SJCRH30 (cell line): ENCODE results near the gene CIZ1. TPM values are rescaled to one million over a fixed set of nuclear protein-coding genes. Genes with fewer than 3 reads are reported as not detected.
"Not testable (repeated sequence)": the region's sequence is repeated elsewhere in the genome, so short reads cannot be mapped to it uniquely, and the experiment has no call there.

ENCODE experiments used
- DNase-seq, 2 experiments: peaks; one replicate each; pipeline ENCODE4 v3.0.0-alpha.2; 2015 to 2020
- H3K27ac ChIP-seq: fragments of 250-450 bp; sonication (Bioruptor Pico); 2 replicates; pipeline ENCODE4 v1.5.1; 2020; ENCODE audit warnings: mild to moderate bottlenecking, moderate library complexity
- H3K27me3 ChIP-seq: fragments of 250-450 bp; sonication (Bioruptor Pico); 2 replicates; pipeline ENCODE4 v1.5.1; 2020; ENCODE audit warnings: mild to moderate bottlenecking, moderate library complexity
- H3K36me3 ChIP-seq: fragments of 250-450 bp; sonication (Bioruptor Pico); 2 replicates; pipeline ENCODE4 v1.5.1; 2020; ENCODE audit warnings: mild to moderate bottlenecking, moderate library complexity
- H3K4me1 ChIP-seq: fragments of 250-450 bp; sonication (Bioruptor Pico); 2 replicates; pipeline ENCODE4 v1.5.1; 2020; ENCODE audit warnings: mild to moderate bottlenecking, moderate library complexity
- H3K4me3 ChIP-seq: fragments of 250-450 bp; sonication (Bioruptor Pico); 2 replicates; pipeline ENCODE4 v1.5.1; 2020; ENCODE audit warnings: mild to moderate bottlenecking, moderate library complexity
- H3K9me3 ChIP-seq: fragments of 250-450 bp; sonication (Bioruptor Pico); replicated peaks from 2 replicates; pipeline ENCODE4 v1.5.1; 2020; ENCODE audit warnings: mild to moderate bottlenecking, moderate library complexity
- total RNA-seq: library from RNA; depleted of rRNA; stranded (reverse); fragments of >200 nt; shearing (Covaris generic); gene quantifications from 2 replicates; pipeline ENCODE4 v1.2.3, GENCODE V29; 2014; rRNA removed

The CIZ1 gene
- total RNA-seq, result 72.6 and 85.2 TPM in 2 replicates

GRCh38 chr9:128191406-128192046 is at the start of gene CIZ1:
TSS of gene CIZ1 (minus strand) at chr9:128191572. CDS start at chr9:128190857, 715 bp downstream.
- Histone ChIP-seq H3K27ac (peak within 1 kb of the TSS; percentile 52), H3K36me3 (peaks cover 25% of the 10 kb centered on the region), H3K27me3 (no peaks in the 10 kb centered on the region), H3K4me3 (peak within 1 kb of the TSS; percentile 76), H3K4me1 (peaks cover 4% of the 10 kb centered on the region; the same call in 1 of the 2 replicates), H3K9me3 (no peaks in the 10 kb centered on the region)
- peak; percentile 83 to 86 for DNase-seq

- H3K36me3 ChIP-seq, result no peaks in the 10 kb centered on the region
- no peaks in the 10 kb centered on the region for H3K9me3 ChIP-seq
- no peak overlapping the region for H3K4me3 ChIP-seq
- 0 out of 2 replicates have a peak, but pooled peaks cover 4% of the 10 kb centered on the region for H3K4me1 ChIP-seq
- no peak overlapping the region for H3K27ac ChIP-seq
- H3K27me3 ChIP-seq, result peaks cover 14% of the 10 kb centered on the region
- DNase-seq, result no peak
Measured at GRCh38 chr9:128233817-128234406, 42.5 kb upstream of the CIZ1 start.

- Histone ChIP-seq H3K27ac (no peak overlapping the region), H3K4me1 (0 out of 2 replicates have a peak, but pooled peaks cover 4% of the 10 kb centered on the region), H3K9me3 (no peaks in the 10 kb centered on the region), H3K27me3 (peaks cover 14% of the 10 kb centered on the region), H3K4me3 (no peak overlapping the region), H3K36me3 (no peaks in the 10 kb centered on the region)
- no peak for DNase-seq
Measured at GRCh38 chr9:128232528-128233428, 41.4 kb upstream of the CIZ1 start.

- DNase-seq, result peak in 1 of 2 experiments; percentile 45
- Histone ChIP-seq H3K27me3 (peaks cover 14% of the 10 kb centered on the region), H3K36me3 (no peaks in the 10 kb centered on the region), H3K9me3 (no peaks in the 10 kb centered on the region), H3K4me1 (0 out of 2 replicates have a peak, but pooled peaks cover 4% of the 10 kb centered on the region), H3K4me3 (no peak overlapping the region), H3K27ac (no peak overlapping the region)
Measured at GRCh38 chr9:128231638-128232527, 40.5 kb upstream of the CIZ1 start.

- H3K27me3 ChIP-seq, result peaks cover 20% of the 10 kb centered on the region
- not testable (repeated sequence) for H3K27ac ChIP-seq, H3K36me3 ChIP-seq, DNase-seq, H3K9me3 ChIP-seq, H3K4me1 ChIP-seq, H3K4me3 ChIP-seq
Measured at GRCh38 chr9:128230897-128231296, 39.5 kb upstream of the CIZ1 start.

GRCh38 chr9:128226412-128226801 is 35.0 kb upstream of the CIZ1 start:
- Histone ChIP-seq H3K4me1 (no peaks in the 10 kb centered on the region), H3K27ac (no peak overlapping the region), H3K36me3 (no peaks in the 10 kb centered on the region), H3K9me3 (no peaks in the 10 kb centered on the region), H3K27me3 (peaks cover 10% of the 10 kb centered on the region), H3K4me3 (no peak overlapping the region)
- DNase-seq, result no peak

GRCh38 chr9:128225770-128226411 is 34.5 kb upstream of the CIZ1 start:
- no peaks in the 10 kb centered on the region for H3K4me1 ChIP-seq
- H3K4me3 ChIP-seq, result no peak overlapping the region
- DNase-seq, result no peak

GRCh38 chr9:128224877-128225276 is 33.5 kb upstream of the CIZ1 start:
- H3K4me3 ChIP-seq, result no peak overlapping the region
- no peaks in the 10 kb centered on the region for H3K36me3 ChIP-seq
- peaks cover 7% of the 10 kb centered on the region; the same call in 1 of the 2 replicates for H3K27me3 ChIP-seq
- H3K4me1 ChIP-seq, result no peaks in the 10 kb centered on the region
- no peak overlapping the region for H3K27ac ChIP-seq
- no peaks in the 10 kb centered on the region for H3K9me3 ChIP-seq
- DNase-seq, result no peak

More at GRCh38 chr9:128225770-128226411, 34.5 kb upstream of the CIZ1 start:
- no peak overlapping the region for H3K27ac ChIP-seq
- no peaks in the 10 kb centered on the region for H3K36me3 ChIP-seq
- peaks cover 10% of the 10 kb centered on the region for H3K27me3 ChIP-seq
- H3K9me3 ChIP-seq, result no peaks in the 10 kb centered on the region

- H3K36me3 ChIP-seq, result no peaks in the 10 kb centered on the region
- DNase-seq, result no peak
- H3K27me3 ChIP-seq, result peaks cover 7% of the 10 kb centered on the region; the same call in 1 of the 2 replicates
- H3K27ac ChIP-seq, result no peak overlapping the region
- H3K4me1 ChIP-seq, result no peaks in the 10 kb centered on the region
- H3K9me3 ChIP-seq, result no peaks in the 10 kb centered on the region
- H3K4me3 ChIP-seq, result no peak overlapping the region
Measured at GRCh38 chr9:128222880-128223670, 31.7 kb upstream of the CIZ1 start.

GRCh38 chr9:128222026-128222425 is 30.7 kb upstream of the CIZ1 start:
- Histone ChIP-seq H3K27me3 (peaks cover 7% of the 10 kb centered on the region; the same call in 1 of the 2 replicates), H3K4me3 (no peak overlapping the region)

GRCh38 chr9:128219831-128220230 is 28.5 kb upstream of the CIZ1 start:
- H3K27me3 ChIP-seq, result no peaks in the 10 kb centered on the region
- no peak for DNase-seq
- no peak overlapping the region for H3K4me3 ChIP-seq
- no peaks in the 10 kb centered on the region for H3K36me3 ChIP-seq
- no peak overlapping the region for H3K27ac ChIP-seq
- no peaks in the 10 kb centered on the region for H3K9me3 ChIP-seq
- no peaks in the 10 kb centered on the region for H3K4me1 ChIP-seq

More at GRCh38 chr9:128222026-128222425, 30.7 kb upstream of the CIZ1 start:
- no peaks in the 10 kb centered on the region for H3K36me3 ChIP-seq
- H3K27ac ChIP-seq, result no peak overlapping the region
- no peaks in the 10 kb centered on the region for H3K9me3 ChIP-seq
- H3K4me1 ChIP-seq, result no peaks in the 10 kb centered on the region
- DNase-seq, result no peak

- DNase-seq, result peak; percentile 94 to 95
- H3K36me3 ChIP-seq, result no peaks in the 10 kb centered on the region
Measured at GRCh38 chr9:128218518-128219389, 27.4 kb upstream of the CIZ1 start.

More at GRCh38 chr9:128218518-128219389, 27.4 kb upstream of the CIZ1 start:
- peak overlapping the region; percentile 48 for H3K4me3 ChIP-seq
- H3K4me1 ChIP-seq, result no peaks in the 10 kb centered on the region
- H3K9me3 ChIP-seq, result no peaks in the 10 kb centered on the region
- no peaks in the 10 kb centered on the region for H3K27me3 ChIP-seq
- no peak overlapping the region for H3K27ac ChIP-seq
